Measurements from ENCODE around the gene IFITM5. TPM values are rescaled to one million over a fixed set of nuclear protein-coding genes. Genes with fewer than 3 reads are reported as not detected.
A peak's percentile ranks its signal among the peaks of the same experiment; 100 is the strongest.

The IFITM5 gene
- total and polyA plus RNA-seq, 2 of the 4 experiments (the other 2 are of a cell fraction): not detected

DNA sequence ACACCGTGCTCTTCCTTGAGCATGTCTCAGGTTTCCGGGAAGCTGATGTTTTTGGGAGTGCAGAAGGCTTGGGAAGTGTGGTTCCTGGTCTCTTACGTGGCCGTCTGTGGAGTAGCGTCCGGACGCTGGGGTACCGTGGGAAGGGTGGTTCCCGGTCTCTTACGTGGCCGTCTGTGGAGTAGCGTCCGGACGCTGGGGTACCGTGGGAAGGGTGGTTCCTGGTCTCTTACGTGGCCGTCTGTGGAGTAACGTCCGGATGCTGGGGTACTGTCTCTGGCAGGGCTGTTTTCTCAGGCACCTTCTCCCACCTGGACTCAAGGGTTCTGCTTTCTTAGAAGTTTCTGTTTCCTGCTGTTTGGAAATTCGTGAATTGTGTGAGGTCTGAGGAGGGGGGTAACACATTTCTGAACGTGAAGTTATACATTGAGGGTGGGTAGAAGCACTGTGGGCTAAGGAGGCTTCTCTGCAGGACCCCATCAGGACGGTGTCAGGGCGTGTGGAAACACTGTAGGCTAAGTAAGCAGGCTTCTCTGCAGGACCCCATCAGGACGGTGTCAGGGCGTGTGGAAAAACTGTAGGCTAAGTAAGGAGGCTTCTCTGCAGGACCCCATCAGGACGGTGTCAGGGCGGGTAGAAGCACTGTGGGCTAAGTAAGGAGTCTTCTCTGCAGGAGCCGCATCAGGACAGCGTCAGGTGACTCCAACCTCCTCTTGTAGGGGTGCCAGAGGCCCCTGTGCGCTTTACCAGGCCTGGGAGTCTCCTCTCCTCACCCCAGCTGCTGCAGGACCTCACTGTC, 26.7 kb upstream of the IFITM5 start:
- dilution Hi-C loops (cut with HindIII; ENCODE audit: low sequenced_read_pairs, unreplicated experiment): no loop called here
- H2BK15ac ChIP-seq (ENCODE audit: low read depth, low read length): peak overlapping the region; percentile 37; the same call in 1 of the 3 replicates
- no peak overlapping the region for H3K18ac ChIP-seq (ENCODE audit: low read depth, low read length)
- H4K20me1 ChIP-seq (ENCODE audit: insufficient read depth, low read length): no peaks in the 10 kb centered on the region
- no peak overlapping the region for H3K4me2 ChIP-seq (ENCODE audit: low read depth, low read length)
- H3K36me3 ChIP-seq (ENCODE audit: control insufficient read depth, insufficient read depth, low read length): no peaks in the 10 kb centered on the region
- peak overlapping the region; percentile 87 for H2AFZ ChIP-seq (replicated peaks; ENCODE audit: low read length, poor library complexity)
- no peak overlapping the region for H3K4me3 ChIP-seq (ENCODE audit: insufficient read depth, low read depth, low read length)
- no peak overlapping the region for H3K56ac ChIP-seq (ENCODE audit: extremely low read depth, insufficient read depth, low read length)
- no TSS peak for BruUV-seq (replicated peaks)
- 75% methylated on average over 6 of the region's 30 CpGs; no CpG with 5 or more reads in 1 of the 2 experiments for WGBS, 2 experiments (ENCODE audit: extremely low coverage in 2 of 2, insufficient read length in 1 of 2)
- H4K91ac ChIP-seq (ENCODE audit: insufficient read depth, low read depth, low read length): 0 out of 2 replicates have a peak overlapping the region, but pooled peaks have one; percentile 26
- no peaks in the 10 kb centered on the region; a peak in 1 of 4 replicates for H3K79me1 ChIP-seq (ENCODE audit: low read depth in 1 of 2, low read length in 2 of 2)
- no peak overlapping the region for H3K27ac ChIP-seq (ENCODE audit: insufficient read depth, low read length)
- no peak for ATAC-seq (ENCODE audit: low read depth)
- no peak overlapping the region; the same call in 1 of the 2 replicates for H2AK5ac ChIP-seq (ENCODE audit: low read depth, low read length)
- no peak overlapping the region for H2BK20ac ChIP-seq (ENCODE audit: low read depth, low read length)
- H3K9me1 ChIP-seq (ENCODE audit: insufficient read depth, low read length): no peaks in the 10 kb centered on the region
- no peak overlapping the region for H2BK5ac ChIP-seq (ENCODE audit: low read depth, low read length, poor library complexity, severe bottlenecking)
- intact Hi-C loops (cut with micrococcal nuclease): no loop called here
- H3K4ac ChIP-seq (ENCODE audit: low read depth, low read length): peak overlapping the region; percentile 66; the same call in 1 of the 2 replicates
- H3K27me3 ChIP-seq (ENCODE audit: control insufficient read depth, insufficient read depth, low read length): no peaks in the 10 kb centered on the region
- peak overlapping the region; percentile 70 for H2AK9ac ChIP-seq (replicated peaks; ENCODE audit: low read depth, low read length, poor library complexity)
- peak overlapping the region; percentile 49 to 84; a peak in 3 of 4 replicates for H4K8ac ChIP-seq (ENCODE audit: low read depth in 2 of 2, low read length in 2 of 2)
- no peak overlapping the region; the same call in 1 of the 2 replicates for H3K14ac ChIP-seq (replicated peaks; ENCODE audit: low read depth, low read length)
- no peak overlapping the region for H2BK120ac ChIP-seq (ENCODE audit: low read depth, low read length)
- in situ Hi-C loops (cut with MboI; ENCODE audit: low sequenced_read_pairs): no loop called here
- CTCF ChIA-PET: no interaction called here
- no peaks in the 10 kb centered on the region for H3K9me3 ChIP-seq (ENCODE audit: control insufficient read depth, insufficient read depth, low read length)
- no peak for DNase-seq
- no peak overlapping the region for H3K9ac ChIP-seq (ENCODE audit: low read depth, low read length)
- H3K23ac ChIP-seq (ENCODE audit: low read depth, low read length): no peak overlapping the region
- no peak overlapping the region for H4K5ac ChIP-seq (ENCODE audit: low read depth, low read length)
- TF ChIP-seq MAZ (IDR thresholded peaks at IDR 0.05; ENCODE audit: borderline replicate concordance, low read depth, low read length): no peak
- TF ChIP-seq, protein P1, sequence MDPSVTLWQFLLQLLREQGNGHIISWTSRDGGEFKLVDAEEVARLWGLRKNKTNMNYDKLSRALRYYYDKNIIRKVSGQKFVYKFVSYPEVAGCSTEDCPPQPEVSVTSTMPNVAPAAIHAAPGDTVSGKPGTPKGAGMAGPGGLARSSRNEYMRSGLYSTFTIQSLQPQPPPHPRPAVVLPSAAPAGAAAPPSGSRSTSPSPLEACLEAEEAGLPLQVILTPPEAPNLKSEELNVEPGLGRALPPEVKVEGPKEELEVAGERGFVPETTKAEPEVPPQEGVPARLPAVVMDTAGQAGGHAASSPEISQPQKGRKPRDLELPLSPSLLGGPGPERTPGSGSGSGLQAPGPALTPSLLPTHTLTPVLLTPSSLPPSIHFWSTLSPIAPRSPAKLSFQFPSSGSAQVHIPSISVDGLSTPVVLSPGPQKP (IDR thresholded peaks at IDR 0.05; ENCODE audit: borderline replicate concordance, low read depth, low read length): no peak
- no peak for TF ChIP-seq CHD1 (IDR thresholded peaks at IDR 0.05; ENCODE audit: low read depth, low read length)
- TF ChIP-seq RAD21 (IDR thresholded peaks at IDR 0.05; ENCODE audit: low read length): no peak
- no peak for TF ChIP-seq RFX5 (IDR thresholded peaks at IDR 0.05; ENCODE audit: low read depth, low read length)
- no peak for TF ChIP-seq NFE2L2 (IDR thresholded peaks at IDR 0.05; ENCODE audit: low read depth, low read length)
- TF ChIP-seq, protein P2, sequence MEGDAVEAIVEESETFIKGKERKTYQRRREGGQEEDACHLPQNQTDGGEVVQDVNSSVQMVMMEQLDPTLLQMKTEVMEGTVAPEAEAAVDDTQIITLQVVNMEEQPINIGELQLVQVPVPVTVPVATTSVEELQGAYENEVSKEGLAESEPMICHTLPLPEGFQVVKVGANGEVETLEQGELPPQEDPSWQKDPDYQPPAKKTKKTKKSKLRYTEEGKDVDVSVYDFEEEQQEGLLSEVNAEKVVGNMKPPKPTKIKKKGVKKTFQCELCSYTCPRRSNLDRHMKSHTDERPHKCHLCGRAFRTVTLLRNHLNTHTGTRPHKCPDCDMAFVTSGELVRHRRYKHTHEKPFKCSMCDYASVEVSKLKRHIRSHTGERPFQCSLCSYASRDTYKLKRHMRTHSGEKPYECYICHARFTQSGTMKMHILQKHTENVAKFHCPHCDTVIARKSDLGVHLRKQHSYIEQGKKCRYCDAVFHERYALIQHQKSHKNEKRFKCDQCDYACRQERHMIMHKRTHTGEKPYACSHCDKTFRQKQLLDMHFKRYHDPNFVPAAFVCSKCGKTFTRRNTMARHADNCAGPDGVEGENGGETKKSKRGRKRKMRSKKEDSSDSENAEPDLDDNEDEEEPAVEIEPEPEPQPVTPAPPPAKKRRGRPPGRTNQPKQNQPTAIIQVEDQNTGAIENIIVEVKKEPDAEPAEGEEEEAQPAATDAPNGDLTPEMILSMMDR (conservative IDR thresholded peaks at IDR 0.05; ENCODE audit: low read depth, low read length): no peak
- peaks cover 15% of the 10 kb centered on the region for H3K4me1 ChIP-seq (ENCODE audit: control insufficient read depth, insufficient read depth, low read length)
- POLR2A ChIA-PET (ENCODE audit: unreplicated experiment): no interaction called here
